Measurements from ENCODE around the gene GABRB2. TPM values are rescaled to one million over a fixed set of nuclear protein-coding genes. Genes with fewer than 3 reads are reported as not detected.

Gene GABRB2
- total and polyA plus RNA-seq, 7 donors, result 0.04 to 0.36 (median 0.14) TPM

- H3K4me3 ChIP-seq, result no peak overlapping the region
- TF ChIP-seq CTCF (IDR thresholded peaks at IDR 0.05), result peak; percentile 46
- no peak for ATAC-seq
- H3K27me3 ChIP-seq (ENCODE audit: insufficient read depth in 3 of 3, low read length in 2 of 3), result peaks cover 0 to 47% (median 17%) of the 10 kb centered on the region in 3 donors
- 1 to 3% (median 2%) methylated on average over 7 of the region's 7 CpGs for WGBS, 3 donors
- H3K36me3 ChIP-seq (ENCODE audit: insufficient read depth in 1 of 2, low read depth in 1 of 2), result no peaks in the 10 kb centered on the region
- H3K4me1 ChIP-seq, result no peaks in the 10 kb centered on the region
- intact Hi-C loops (cut with DNase I), result no loop called here
- H3K9me3 ChIP-seq, result no peaks in the 10 kb centered on the region
- H3K27ac ChIP-seq, result no peak overlapping the region
- no peak for DNase-seq
Measured at GRCh38 chr5:161544350-161544765, 2.2 kb downstream of the GABRB2 start.

DNA sequence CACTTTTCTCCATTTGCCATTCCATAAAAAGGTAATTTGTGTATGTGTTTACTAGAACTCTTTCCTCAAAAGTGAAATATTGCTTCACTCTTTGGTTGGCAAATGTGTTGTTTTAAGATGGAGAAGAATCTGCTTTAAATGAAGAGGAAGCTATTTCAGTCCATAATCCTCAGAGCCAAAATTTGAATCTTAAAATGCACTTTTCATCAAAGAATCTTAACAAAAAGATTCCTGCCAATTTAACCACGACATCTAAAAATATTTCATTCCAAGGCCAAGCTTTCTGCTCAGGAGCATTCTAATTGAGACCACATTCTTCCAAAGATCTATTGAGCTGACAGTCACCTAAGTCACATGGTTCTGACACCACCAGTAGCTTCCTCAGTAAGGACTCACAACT is 7.5 kb downstream of the GABRB2 start:
- no peaks in the 10 kb centered on the region for H3K36me3 ChIP-seq (ENCODE audit: insufficient read depth in 1 of 2, low read depth in 1 of 2)
- 21 to 51% (median 25%) methylated on average over 1 of the region's 1 CpG for WGBS, 3 donors
- no peak overlapping the region for H3K4me3 ChIP-seq
- no peak for ATAC-seq
- H3K27me3 ChIP-seq (ENCODE audit: insufficient read depth in 3 of 3, low read length in 2 of 3), result peaks cover 0 to under 1% (median 0%) of the 10 kb centered on the region in 3 donors
- intact Hi-C loops (cut with DNase I), result no loop called here
- H3K27ac ChIP-seq, result no peak overlapping the region
- no peaks in the 10 kb centered on the region for H3K9me3 ChIP-seq
- H3K4me1 ChIP-seq, result no peaks in the 10 kb centered on the region
- TF ChIP-seq CTCF (IDR thresholded peaks at IDR 0.05), result no peak
- DNase-seq, result no peak

GRCh38 chr5:161535762-161536161 is 10.8 kb downstream of the GABRB2 start:
- H3K4me1 ChIP-seq, result no peaks in the 10 kb centered on the region
- no peak for TF ChIP-seq CTCF (IDR thresholded peaks at IDR 0.05)
- H3K9me3 ChIP-seq, result no peaks in the 10 kb centered on the region
- H3K36me3 ChIP-seq (ENCODE audit: insufficient read depth in 1 of 2, low read depth in 1 of 2), result no peaks in the 10 kb centered on the region
- no peaks in the 10 kb centered on the region for H3K27me3 ChIP-seq (ENCODE audit: insufficient read depth in 3 of 3, low read length in 2 of 3)
- intact Hi-C loops (cut with DNase I), result no loop called here
- 79 to 85% (median 84%) methylated on average over 2 of the region's 2 CpGs for WGBS, 3 donors
- H3K4me3 ChIP-seq, result no peak overlapping the region
- ATAC-seq (no peak), DNase-seq (no peak)
- H3K27ac ChIP-seq, result no peak overlapping the region

- intact Hi-C loops (cut with DNase I), result no loop called here
- ATAC-seq, result no peak
- WGBS, 3 donors, result 20 to 28% (median 21%) methylated on average over 2 of the region's 2 CpGs
Measured at GRCh38 chr5:161530700-161531099, 15.8 kb downstream of the GABRB2 start.

More at GRCh38 chr5:161530700-161531099, 15.8 kb downstream of the GABRB2 start:
- H3K27me3 ChIP-seq (ENCODE audit: insufficient read depth in 3 of 3, low read length in 2 of 3), result no peaks in the 10 kb centered on the region
- no peak overlapping the region for H3K4me3 ChIP-seq
- H3K9me3 ChIP-seq, result no peaks in the 10 kb centered on the region
- H3K27ac ChIP-seq, result no peak overlapping the region
- no peak for DNase-seq
- no peak for TF ChIP-seq CTCF (IDR thresholded peaks at IDR 0.05)
- H3K36me3 ChIP-seq (ENCODE audit: insufficient read depth in 1 of 2, low read depth in 1 of 2), result no peaks in the 10 kb centered on the region
- no peaks in the 10 kb centered on the region for H3K4me1 ChIP-seq

All from psoas muscle (tissue), 8 donors.